GM18519 (cell line): Measurements from ENCODE around the gene PLCZ1.

ENCODE experiments used
- ATAC-seq: cut with Tn5 transposase; IDR thresholded peaks from one replicate; pipeline ENCODE4 v1.9.1; 2021; ENCODE audit warnings: mild to moderate bottlenecking, moderate library complexity; ENCODE audit not compliant: unreplicated experiment, low FRiP score

PLCZ1 gene

DNA sequence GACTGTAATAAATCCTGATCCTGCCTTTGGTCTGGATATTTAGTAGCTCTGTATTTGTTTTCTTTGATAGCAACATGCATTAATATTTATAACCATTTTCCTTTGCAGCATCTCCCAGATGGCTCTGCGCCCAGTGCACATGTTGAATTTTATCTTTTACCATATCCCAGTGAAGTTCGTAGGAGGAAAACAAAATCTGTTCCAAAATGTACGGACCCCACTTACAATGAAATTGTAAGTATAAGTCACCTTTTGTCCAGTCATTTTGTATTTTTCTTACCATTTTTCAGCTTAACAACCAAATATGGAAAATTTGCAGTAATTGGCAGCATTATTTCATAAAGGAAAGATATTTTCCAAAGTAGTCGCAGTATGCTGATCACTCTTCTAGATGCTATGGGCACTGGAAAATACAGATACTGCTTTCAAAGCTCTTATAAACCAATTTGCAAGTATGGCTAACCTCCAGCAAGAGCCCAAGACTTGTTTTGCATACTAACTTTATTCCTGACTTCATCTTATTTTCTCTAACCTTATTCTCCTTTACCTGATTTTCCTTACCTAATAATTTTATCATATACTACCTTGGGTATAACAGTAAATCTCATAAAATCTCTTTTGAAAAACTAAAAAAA, 97.4 kb downstream of the PLCZ1 start:
- ATAC-seq, result no peak

DNA sequence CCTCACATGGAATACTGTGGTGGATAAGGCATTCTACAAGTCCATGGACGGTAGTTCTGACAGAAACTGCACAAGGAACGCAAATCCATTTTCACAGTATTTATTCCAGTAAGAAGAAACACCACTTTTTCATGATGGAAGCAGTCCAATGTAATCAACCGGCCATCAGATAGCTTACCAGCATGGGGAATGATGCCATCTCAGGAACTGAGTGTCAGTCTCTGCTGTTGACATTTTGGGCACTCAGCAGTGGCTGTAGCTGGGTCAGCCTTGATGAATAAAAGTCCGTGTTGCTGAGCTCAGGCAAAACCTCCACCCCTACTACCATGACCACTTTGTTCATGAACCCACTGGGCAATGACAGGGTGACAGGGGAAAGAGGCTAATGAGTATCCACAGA, 103.4 kb downstream of the PLCZ1 start:
- ATAC-seq, result no peak
